Activated naive CD8-positive, alpha-beta T cell treated with anti-CD3 and anti-CD28 coated beads, Interleukin-2, amount 10 ng/mL, durations not matched to agents 7 days and 5 days (primary cell): Measurements from ENCODE around the gene ZC3H11A. TPM values are rescaled to one million over a fixed set of nuclear protein-coding genes. Genes with fewer than 3 reads are reported as not detected.
"Not testable (repeated sequence)": the region's sequence is repeated elsewhere in the genome, so short reads cannot be mapped to it uniquely, and the experiment has no call there.

Experiments used
- ATAC-seq: fragments of 150-1000 bp; cut with Tn5 transposase; one replicate; pipeline ENCODE4 v1.10.0; 2021; ENCODE audit warnings: low read depth, moderate library complexity
- POLR2A ChIA-PET: fragments of 350-600 bp; sonication (Branson Sonifier 250); formaldehyde crosslinking; loops from one replicate; lab custom pipeline; 2021; ENCODE audit warnings: antibody characterized with exemption; lab: Charles Lee
- DNase-seq: peaks from one replicate; pipeline ENCODE4 v3.0.0; 2021
- H3K27ac Mint-ChIP-seq: one replicate; pipeline ENCODE4 v1.8.0; 2022; ENCODE audit warnings: mild to moderate bottlenecking, mixed read lengths
- H3K27me3 Mint-ChIP-seq: one replicate; pipeline ENCODE4 v1.8.0; 2022; ENCODE audit warnings: mild to moderate bottlenecking, moderate library complexity, mixed read lengths
- H3K36me3 Mint-ChIP-seq: one replicate; pipeline ENCODE4 v1.8.0; 2021; ENCODE audit warnings: mild to moderate bottlenecking, mixed read lengths
- H3K4me1 Mint-ChIP-seq: one replicate; pipeline ENCODE4 v1.8.0; 2021; ENCODE audit warnings: mixed read lengths
- H3K4me3 Mint-ChIP-seq: one replicate; pipeline ENCODE4 v1.8.0; 2022; ENCODE audit warnings: mild to moderate bottlenecking, moderate library complexity, mixed read lengths
- H3K9me3 Mint-ChIP-seq: one replicate; pipeline ENCODE4 v1.8.0; 2021; ENCODE audit warnings: mixed read lengths
- total RNA-seq, 2 experiments: library from RNA; stranded (reverse); gene quantifications; one replicate each; pipeline ENCODE4 v1.2.3, GENCODE V29; 2021

Gene ZC3H11A
- total RNA-seq = 100 to 1,000 TPM; 111 to 114 TPM

DNA sequence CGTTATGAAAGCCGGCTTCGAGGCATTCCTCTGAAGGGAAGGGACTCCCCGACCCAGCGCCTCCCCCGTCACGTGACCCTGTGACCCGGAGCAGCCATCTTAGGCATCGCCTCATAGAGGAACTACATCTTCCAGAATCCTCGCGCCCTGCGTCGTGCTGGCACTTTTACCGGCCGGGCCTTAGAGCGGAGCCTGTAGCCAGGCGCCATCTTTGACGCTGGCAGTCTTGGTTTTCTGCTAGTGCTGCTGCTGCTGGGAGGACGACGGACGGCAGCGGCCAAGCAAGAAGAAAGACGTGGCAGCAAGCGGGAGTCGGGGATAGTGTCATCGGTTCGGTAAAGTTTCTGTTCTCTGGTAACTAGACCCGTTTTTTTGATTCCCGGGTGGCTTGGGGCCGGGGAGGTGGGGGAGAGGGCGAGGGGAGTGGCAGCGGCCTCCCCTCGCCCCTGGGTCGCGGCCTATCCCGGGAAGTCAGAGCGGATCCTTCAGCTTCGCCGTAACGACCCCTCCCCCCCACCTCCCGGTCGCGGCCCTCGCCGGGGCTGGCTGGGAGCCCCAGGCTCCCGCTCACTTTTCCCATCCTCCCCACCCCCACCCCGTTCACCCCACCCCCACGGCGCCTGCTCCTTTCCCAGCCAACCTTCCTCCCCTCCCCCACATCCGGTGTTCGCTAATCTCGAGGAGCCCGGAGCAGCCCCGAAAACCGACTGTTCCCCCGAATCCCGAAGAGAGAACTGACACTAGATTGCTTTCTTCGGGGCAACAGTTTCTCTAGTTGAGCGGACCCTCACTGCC lies at the start of gene ZC3H11A, which contains the start of gene ZBED6:
Gene ZC3H11A, plus strand, starts transcription at position 183 of the 795 bp plus-strand sequence. CDS start 21,448 bp downstream, outside the sequence.
Gene ZBED6, plus strand, starts transcription at position 183 of the 795 bp plus-strand sequence. CDS start 1,900 bp downstream, outside the sequence.
- DNase-seq = peak; percentile 93

DNA sequence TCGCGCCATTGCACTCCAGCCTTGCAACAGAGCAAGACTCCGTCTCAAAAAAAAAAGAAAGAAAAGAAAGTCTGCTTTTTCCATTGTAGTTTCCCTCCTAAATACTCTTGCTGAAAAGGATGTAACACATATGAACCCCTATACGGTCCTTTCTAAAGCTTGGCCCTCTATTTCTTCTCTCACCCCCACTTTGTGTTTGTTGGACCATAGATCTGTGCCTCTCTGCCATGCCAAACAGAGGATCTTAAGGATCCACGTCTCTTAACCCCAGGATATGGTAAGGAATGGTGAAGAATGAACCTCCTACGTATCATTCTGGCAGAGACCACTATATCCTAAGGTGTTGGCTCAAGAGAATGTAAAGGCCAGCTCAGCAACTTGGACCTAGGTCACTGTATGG lies 49.1 kb upstream of the ZC3H11A start:
- Mint-ChIP-seq H3K4me3 (no peak overlapping the region), H3K27me3 (no peaks in the 10 kb centered on the region), H3K9me3 (peaks cover 2% of the 10 kb centered on the region), H3K27ac (no peak overlapping the region), H3K4me1 (peaks cover 18% of the 10 kb centered on the region), H3K36me3 (peaks cover 26% of the 10 kb centered on the region)
- POLR2A ChIA-PET = interaction anchor here (2.3 kb wide), 1 partner anchor 19 kb away, joined by 5 read pairs; the partner anchor contains the start of gene LAX1
- no peak for ATAC-seq
- DNase-seq = no peak

More for the DNA sequence above, at the start of gene ZC3H11A, which contains the start of gene ZBED6:
- ATAC-seq = peak; percentile 100
- Mint-ChIP-seq H3K4me1 (peaks cover 38% of the 10 kb centered on the region), H3K36me3 (peaks cover 38% of the 10 kb centered on the region), H3K27ac (peak within 1 kb of the TSS; percentile 98), H3K9me3 (peaks cover 4% of the 10 kb centered on the region), H3K27me3 (no peaks in the 10 kb centered on the region), H3K4me3 (peak within 1 kb of the TSS; percentile 99)
- POLR2A ChIA-PET = interaction anchor here (0.6 kb wide), 1 partner anchor 9 kb away, joined by 5 read pairs; no protein-coding TSS in a partner anchor

DNA sequence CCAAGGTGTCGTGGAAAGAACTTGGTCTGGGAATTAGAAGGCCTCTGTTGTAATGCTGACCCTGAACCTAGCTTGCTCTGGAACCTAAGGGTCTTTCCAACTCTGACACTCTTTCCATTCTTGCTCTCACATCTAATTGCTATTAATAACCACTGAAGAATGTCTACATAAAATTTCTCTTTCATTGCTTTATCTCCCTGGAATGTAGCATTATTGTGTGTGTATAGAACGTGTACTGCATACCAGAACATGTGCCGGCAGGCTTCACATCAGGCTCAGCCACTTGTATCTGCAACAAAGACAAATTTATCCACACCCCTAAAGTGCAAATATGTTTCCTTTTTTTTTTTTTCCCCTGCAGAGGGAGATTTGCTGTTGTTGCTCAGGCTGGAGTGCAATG lies 44.4 kb upstream of the ZC3H11A start:
- peaks cover 16% of the 10 kb centered on the region for H3K4me1 Mint-ChIP-seq
- POLR2A ChIA-PET = interaction anchor here (0.7 kb wide), 2 partner anchors 11 to 138 kb away, joined by 5 read pairs; no protein-coding TSS in a partner anchor
- H3K36me3 Mint-ChIP-seq = peaks cover 2% of the 10 kb centered on the region
- H3K27ac Mint-ChIP-seq = no peak overlapping the region
- DNase-seq (no peak), ATAC-seq (no peak)
- H3K4me3 Mint-ChIP-seq = no peak overlapping the region
- H3K9me3 Mint-ChIP-seq = no peaks in the 10 kb centered on the region
- H3K27me3 Mint-ChIP-seq = no peaks in the 10 kb centered on the region

DNA sequence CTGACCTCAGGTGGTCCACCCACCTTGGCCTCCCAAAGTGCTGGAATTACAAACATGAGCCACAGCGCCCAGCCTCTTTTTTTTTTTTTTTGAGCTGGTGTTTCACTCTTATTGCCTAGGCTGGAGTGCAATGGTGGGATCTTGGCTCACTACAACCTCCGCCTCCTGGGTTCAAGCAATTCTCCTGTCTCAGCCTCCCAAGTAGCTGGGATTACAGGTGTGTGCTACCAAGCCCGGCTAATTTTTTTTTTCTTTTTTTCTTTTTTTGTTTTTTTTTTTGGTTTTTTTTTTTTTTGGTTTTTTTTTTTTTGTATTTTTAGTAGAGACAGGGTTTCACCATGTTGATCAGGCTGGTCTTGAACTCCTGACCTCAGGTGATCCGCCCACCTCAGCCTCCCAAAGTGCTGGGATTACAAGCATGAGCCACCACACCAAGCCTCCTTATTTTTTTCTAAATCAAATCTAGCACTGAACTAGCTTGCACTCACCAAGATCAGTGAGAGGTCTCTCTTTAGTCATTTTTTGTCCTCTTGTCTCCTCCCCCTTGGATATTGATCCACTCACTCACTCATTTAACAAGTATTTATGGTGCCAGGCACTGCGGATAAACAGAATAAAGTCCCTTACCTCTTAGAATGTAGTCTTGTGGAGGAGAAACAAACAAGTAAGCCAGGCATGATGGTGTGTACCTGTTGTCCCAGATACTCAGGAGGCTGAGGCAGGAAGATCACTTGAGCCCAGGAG lies 43.6 kb upstream of the ZC3H11A start:
- H3K36me3 Mint-ChIP-seq, H3K9me3 Mint-ChIP-seq, DNase-seq, H3K27me3 Mint-ChIP-seq, H3K27ac Mint-ChIP-seq, ATAC-seq, H3K4me3 Mint-ChIP-seq: not testable (repeated sequence)
- peaks cover 17% of the 10 kb centered on the region for H3K4me1 Mint-ChIP-seq
- POLR2A ChIA-PET = interaction anchor here (0.7 kb wide), 2 partner anchors 12 to 138 kb away, joined by 5 read pairs; no protein-coding TSS in a partner anchor

DNA sequence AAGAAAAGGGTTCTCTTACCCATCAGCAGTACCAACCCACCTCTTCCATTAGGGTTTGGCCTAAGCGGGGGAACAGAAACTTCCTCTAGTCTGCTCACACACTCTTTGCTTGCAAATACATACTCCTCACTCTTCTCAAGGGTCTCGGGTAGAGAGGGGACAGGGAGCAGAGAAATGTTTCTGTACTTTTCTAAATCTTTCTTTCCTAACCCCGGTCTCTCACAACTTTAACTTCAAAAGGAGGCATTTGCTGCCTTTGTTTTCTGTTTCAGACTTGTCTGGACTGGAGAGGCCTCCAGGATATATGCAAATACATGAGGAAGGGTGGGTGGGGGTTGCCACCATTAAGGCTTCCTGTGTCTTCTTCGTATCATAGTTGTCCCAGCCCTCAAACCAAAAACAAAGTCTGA lies 41.0 kb upstream of the ZC3H11A start:
- ATAC-seq (peak; percentile 68), DNase-seq (no peak)
- Mint-ChIP-seq H3K4me3 (peak overlapping the region; percentile 40), H3K4me1 (peaks cover 20% of the 10 kb centered on the region), H3K9me3 (no peaks in the 10 kb centered on the region), H3K36me3 (no peaks in the 10 kb centered on the region), H3K27ac (peak overlapping the region; percentile 86), H3K27me3 (no peaks in the 10 kb centered on the region)
- POLR2A ChIA-PET = interaction anchor here (0.7 to 3.3 kb wide), 2 partner anchors 10 to 675 kb away, joined by 3 to 14 read pairs; partner anchors contain the start of gene LAX1

DNA sequence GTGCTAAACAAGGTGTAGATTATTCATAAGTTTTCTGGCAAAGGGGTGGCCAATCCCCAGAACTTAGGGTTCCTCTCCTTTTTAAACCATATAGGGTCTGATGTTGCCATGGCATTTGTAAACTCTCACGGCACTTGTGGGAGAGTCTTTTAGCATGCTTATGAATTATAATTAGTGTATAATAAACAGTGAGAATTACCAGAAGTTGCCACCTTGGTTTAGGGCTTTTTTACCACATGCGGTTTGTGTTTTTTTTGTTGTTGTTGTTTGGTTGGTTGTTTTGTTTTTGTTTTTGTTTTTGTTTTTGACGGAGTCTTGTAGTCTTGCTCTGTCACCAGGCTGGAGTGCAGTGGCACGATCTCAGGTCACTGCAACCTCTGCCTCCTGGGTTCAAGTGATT lies 39.4 kb upstream of the ZC3H11A start:
- peaks cover 20% of the 10 kb centered on the region for H3K4me1 Mint-ChIP-seq
- H3K27ac Mint-ChIP-seq = no peak overlapping the region
- H3K27me3 Mint-ChIP-seq = no peaks in the 10 kb centered on the region
- DNase-seq = no peak
- H3K36me3 Mint-ChIP-seq = no peaks in the 10 kb centered on the region
- no peaks in the 10 kb centered on the region for H3K9me3 Mint-ChIP-seq
- no peak for ATAC-seq
- no peak overlapping the region for H3K4me3 Mint-ChIP-seq
- POLR2A ChIA-PET = interaction anchor here (3.3 kb wide), 1 partner anchor 9 kb away, joined by 14 read pairs; the partner anchor contains the start of gene LAX1

DNA sequence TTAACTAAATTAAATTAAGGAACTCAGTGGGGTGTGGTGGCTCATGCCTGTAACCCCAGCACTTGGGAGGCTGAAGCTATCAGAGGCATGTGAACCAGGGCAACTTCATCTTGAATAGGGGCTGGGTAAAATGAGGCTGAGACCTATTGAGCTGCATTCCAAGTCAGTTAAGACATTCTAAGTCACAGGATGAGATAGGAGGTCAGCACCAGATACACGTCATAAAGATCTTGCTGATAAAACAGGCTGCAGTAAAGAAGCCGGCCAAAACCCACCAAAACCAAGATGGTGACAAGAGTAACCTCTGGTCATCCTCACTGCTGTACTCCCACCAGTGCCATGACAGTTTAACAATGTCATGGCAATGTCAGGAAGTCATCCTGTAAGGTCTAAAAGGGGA lies 36.7 kb upstream of the ZC3H11A start:
- H3K36me3 Mint-ChIP-seq, ATAC-seq, H3K4me3 Mint-ChIP-seq, H3K9me3 Mint-ChIP-seq, H3K27me3 Mint-ChIP-seq, DNase-seq, H3K27ac Mint-ChIP-seq, POLR2A ChIA-PET: not testable (repeated sequence)
- peaks cover 26% of the 10 kb centered on the region for H3K4me1 Mint-ChIP-seq

DNA sequence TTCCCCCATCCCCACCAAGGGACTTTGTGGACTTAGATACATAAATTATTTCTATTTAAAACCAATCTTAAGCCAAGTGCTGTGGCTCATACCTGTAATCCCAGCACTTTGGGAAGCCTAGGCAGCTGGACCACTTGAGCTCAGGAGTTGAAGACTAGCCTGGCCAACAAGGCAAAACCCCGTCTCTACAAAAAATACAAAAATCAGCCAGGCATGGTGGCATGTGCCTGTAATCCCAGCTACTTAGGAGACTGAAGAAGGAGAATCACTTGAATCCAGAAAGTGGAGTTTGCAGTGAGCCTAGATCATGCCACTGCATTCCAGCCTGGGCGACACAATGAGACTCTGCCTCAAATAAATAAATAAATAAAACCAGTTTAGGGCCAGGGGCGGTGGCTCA lies 34.9 kb upstream of the ZC3H11A start:
- Mint-ChIP-seq H3K27me3 (no peaks in the 10 kb centered on the region), H3K4me3 (no peak overlapping the region), H3K27ac (no peak overlapping the region), H3K36me3 (no peaks in the 10 kb centered on the region), H3K9me3 (no peaks in the 10 kb centered on the region), H3K4me1 (peaks cover 26% of the 10 kb centered on the region)
- POLR2A ChIA-PET = interaction anchor here (0.7 kb wide), 1 partner anchor 49 kb away, joined by 3 read pairs; no protein-coding TSS in a partner anchor
- no peak for ATAC-seq
- DNase-seq = no peak

DNA sequence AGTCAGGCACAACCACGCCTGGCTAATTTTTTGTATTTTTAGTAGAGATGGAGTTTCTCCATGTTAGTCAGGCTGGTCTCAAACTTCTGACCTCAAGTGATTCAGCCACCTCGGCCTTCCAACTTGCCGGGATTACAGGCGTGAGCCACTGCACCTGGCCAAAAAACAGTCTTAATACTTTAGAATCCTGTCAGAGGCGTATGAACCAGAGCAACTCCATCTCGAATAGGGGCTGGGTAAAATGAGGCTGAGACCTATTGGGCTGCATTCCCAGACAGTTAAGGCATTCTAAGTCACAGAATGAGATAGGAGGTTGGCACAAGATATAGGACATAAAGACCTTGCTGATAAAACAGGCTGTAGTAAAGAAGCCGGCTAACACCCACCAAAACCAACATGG lies 33.5 kb upstream of the ZC3H11A start:
- ATAC-seq, H3K27ac Mint-ChIP-seq: not testable (repeated sequence)

DNA sequence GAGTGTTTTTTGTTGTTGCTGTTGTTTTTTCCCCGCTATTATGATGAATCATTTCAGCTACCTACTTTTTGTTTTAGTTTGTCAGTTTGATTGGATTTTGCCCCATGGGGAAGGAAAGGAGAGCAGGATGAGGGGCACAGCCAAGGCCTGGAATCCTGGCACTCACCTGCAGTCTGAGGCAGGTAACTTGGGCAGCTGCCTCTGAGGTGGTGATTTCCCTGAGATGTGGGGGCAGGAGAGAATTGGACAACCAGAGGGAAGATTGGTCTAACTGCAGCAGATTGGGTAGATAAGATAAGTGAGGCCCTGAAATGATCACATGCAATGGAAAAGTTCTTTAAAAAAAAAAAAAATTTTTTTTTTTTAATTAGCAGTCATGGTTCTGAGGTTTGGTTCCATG lies 31.9 kb upstream of the ZC3H11A start:
- peaks cover 37% of the 10 kb centered on the region for H3K4me1 Mint-ChIP-seq
- ATAC-seq (no peak), DNase-seq (no peak)
- POLR2A ChIA-PET = interaction anchor here (1.6 to 2.3 kb wide), 2 partner anchors 10 to 28 kb away, joined by 4 to 8 read pairs; no protein-coding TSS in a partner anchor
- H3K9me3 Mint-ChIP-seq = no peaks in the 10 kb centered on the region
- peak overlapping the region; percentile 23 for H3K4me3 Mint-ChIP-seq
- peaks cover 8% of the 10 kb centered on the region for H3K36me3 Mint-ChIP-seq
- peak overlapping the region; percentile 99 for H3K27ac Mint-ChIP-seq
- H3K27me3 Mint-ChIP-seq = no peaks in the 10 kb centered on the region

More for the DNA sequence above, 33.5 kb upstream of the ZC3H11A start:
- not testable (repeated sequence) for H3K27me3 Mint-ChIP-seq, H3K4me3 Mint-ChIP-seq, H3K9me3 Mint-ChIP-seq, H3K36me3 Mint-ChIP-seq, DNase-seq
- H3K4me1 Mint-ChIP-seq = peaks cover 31% of the 10 kb centered on the region
- POLR2A ChIA-PET = interaction anchor here (0.7 kb wide), 1 partner anchor 526 kb away, joined by 3 read pairs; no protein-coding TSS in a partner anchor

DNA sequence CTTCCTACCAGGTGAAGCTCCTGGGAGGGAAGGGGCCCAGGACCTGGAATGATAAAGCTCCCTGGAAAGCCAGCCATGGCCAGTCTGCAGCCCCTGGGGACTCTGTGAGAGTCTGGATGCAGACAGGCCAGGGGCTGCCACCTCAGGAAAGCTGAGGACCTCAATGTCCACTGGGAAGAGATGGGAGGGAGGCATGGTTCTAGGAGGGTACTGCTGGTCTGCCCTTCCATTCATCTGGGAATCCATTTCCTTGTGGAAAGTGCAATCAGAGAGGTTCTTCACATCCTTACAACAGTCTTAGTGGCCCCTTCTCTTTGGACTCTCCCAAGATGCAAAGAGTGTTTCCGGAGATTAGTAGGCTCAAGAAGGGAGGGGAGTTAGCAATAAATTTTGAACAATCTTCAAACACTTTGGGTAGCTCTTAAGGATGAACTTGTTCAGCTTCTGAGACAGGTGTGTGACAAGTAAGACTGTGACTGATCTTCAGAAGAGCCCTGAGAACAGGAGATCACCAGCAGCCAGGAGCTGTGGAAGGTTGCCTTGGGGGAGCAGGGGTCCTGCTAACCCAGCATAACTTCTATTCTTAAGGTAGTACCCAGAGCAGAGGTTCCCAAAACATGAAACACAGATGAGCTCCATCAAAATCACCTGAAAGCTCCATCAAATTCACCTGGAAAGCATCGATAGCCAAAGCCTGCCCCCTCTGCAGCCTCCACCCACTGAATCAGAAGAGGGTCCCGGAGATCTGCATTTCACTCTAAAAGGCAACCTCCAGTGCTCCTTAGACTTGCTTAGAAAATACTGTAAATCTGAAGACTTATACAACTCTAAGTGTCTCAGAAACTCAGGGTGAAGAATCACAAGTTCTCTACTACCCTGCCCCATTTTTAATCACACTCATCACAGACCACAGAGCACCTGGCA lies 31.1 kb upstream of the ZC3H11A start:
- POLR2A ChIA-PET = interaction anchor here (0.8 to 3.2 kb wide), 25 partner anchors 9 to 744 kb away, joined by 3 to 16 read pairs (median 4); no protein-coding TSS in a partner anchor
- ATAC-seq (peak; percentile 1), DNase-seq (peak; percentile 34)
- Mint-ChIP-seq H3K27ac (peak overlapping the region; percentile 99), H3K4me1 (peaks cover 38% of the 10 kb centered on the region), H3K9me3 (no peaks in the 10 kb centered on the region), H3K36me3 (peaks cover 11% of the 10 kb centered on the region), H3K4me3 (peak overlapping the region; percentile 94), H3K27me3 (no peaks in the 10 kb centered on the region)
